Measurements from ENCODE around the gene RANBP10.

DNA sequence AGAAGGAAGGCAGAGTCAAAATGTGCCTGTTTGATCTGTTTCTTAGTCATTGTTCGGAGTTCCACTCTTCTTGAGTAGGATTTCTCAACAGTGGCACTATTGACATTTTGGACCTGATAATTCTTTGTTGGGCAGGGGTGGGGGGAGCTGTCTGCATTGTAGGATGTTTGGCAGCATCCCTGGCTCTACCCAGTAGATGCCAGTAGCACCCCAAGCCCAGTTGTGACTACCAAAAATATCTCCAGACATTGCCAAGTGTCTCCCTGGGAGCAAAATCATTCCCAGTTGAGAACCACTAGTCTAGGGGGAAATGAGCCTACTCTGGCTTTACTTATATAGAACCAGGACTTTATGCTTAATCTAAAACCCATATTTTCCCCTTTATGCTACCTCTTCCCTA lies 86.1 kb downstream of the RANBP10 start:
- TF ChIP-seq, protein P1, sequence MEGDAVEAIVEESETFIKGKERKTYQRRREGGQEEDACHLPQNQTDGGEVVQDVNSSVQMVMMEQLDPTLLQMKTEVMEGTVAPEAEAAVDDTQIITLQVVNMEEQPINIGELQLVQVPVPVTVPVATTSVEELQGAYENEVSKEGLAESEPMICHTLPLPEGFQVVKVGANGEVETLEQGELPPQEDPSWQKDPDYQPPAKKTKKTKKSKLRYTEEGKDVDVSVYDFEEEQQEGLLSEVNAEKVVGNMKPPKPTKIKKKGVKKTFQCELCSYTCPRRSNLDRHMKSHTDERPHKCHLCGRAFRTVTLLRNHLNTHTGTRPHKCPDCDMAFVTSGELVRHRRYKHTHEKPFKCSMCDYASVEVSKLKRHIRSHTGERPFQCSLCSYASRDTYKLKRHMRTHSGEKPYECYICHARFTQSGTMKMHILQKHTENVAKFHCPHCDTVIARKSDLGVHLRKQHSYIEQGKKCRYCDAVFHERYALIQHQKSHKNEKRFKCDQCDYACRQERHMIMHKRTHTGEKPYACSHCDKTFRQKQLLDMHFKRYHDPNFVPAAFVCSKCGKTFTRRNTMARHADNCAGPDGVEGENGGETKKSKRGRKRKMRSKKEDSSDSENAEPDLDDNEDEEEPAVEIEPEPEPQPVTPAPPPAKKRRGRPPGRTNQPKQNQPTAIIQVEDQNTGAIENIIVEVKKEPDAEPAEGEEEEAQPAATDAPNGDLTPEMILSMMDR (IDR thresholded peaks at IDR 0.05) = no peak
- TF ChIP-seq POLR2AphosphoS5 (IDR thresholded peaks at IDR 0.05; ENCODE audit: low read depth, low read length) (no peak), TCF7L2 (IDR thresholded peaks at IDR 0.05; ENCODE audit: low read depth, low read length) (no peak), SIN3A (IDR thresholded peaks at IDR 0.05; ENCODE audit: borderline replicate concordance, insufficient read depth, low read depth, low read length) (no peak)
- TF ChIP-seq, protein P2, sequence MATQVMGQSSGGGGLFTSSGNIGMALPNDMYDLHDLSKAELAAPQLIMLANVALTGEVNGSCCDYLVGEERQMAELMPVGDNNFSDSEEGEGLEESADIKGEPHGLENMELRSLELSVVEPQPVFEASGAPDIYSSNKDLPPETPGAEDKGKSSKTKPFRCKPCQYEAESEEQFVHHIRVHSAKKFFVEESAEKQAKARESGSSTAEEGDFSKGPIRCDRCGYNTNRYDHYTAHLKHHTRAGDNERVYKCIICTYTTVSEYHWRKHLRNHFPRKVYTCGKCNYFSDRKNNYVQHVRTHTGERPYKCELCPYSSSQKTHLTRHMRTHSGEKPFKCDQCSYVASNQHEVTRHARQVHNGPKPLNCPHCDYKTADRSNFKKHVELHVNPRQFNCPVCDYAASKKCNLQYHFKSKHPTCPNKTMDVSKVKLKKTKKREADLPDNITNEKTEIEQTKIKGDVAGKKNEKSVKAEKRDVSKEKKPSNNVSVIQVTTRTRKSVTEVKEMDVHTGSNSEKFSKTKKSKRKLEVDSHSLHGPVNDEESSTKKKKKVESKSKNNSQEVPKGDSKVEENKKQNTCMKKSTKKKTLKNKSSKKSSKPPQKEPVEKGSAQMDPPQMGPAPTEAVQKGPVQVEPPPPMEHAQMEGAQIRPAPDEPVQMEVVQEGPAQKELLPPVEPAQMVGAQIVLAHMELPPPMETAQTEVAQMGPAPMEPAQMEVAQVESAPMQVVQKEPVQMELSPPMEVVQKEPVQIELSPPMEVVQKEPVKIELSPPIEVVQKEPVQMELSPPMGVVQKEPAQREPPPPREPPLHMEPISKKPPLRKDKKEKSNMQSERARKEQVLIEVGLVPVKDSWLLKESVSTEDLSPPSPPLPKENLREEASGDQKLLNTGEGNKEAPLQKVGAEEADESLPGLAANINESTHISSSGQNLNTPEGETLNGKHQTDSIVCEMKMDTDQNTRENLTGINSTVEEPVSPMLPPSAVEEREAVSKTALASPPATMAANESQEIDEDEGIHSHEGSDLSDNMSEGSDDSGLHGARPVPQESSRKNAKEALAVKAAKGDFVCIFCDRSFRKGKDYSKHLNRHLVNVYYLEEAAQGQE (IDR thresholded peaks at IDR 0.05; ENCODE audit: insufficient read depth in 1 of 2, low read depth in 2 of 2, low read length in 1 of 2) = no peak
